DMS 273 (cell line): ENCODE data around the gene DIS3L2.

Source experiments
- DNase-seq: peaks from one replicate; lab custom pipeline; 2025; ENCODE audit not compliant: unreplicated experiment; lab: John Stamatoyannopoulos, UW

DIS3L2 gene

DNA sequence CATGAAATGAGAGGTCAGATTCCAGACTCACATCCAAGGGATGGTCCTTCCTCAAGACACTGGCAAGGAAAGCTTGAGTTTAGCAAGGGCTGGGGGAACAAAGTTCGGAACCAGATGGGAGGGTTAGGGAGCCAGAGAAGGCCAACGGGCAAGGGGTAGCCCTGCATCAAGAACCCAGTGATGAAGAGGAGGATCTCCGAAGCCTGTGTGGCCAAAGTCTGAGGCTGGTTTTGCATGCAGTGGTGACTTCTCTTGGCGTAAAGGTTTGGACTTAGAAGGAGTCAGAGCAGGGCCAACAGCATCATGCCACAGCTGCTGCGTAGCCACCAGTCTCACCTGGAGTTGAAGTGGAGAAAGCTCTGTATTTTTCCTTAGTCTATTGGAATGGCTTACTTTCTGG is 293.5 kb downstream of the DIS3L2 start:
- DNase-seq = no peak

DNA sequence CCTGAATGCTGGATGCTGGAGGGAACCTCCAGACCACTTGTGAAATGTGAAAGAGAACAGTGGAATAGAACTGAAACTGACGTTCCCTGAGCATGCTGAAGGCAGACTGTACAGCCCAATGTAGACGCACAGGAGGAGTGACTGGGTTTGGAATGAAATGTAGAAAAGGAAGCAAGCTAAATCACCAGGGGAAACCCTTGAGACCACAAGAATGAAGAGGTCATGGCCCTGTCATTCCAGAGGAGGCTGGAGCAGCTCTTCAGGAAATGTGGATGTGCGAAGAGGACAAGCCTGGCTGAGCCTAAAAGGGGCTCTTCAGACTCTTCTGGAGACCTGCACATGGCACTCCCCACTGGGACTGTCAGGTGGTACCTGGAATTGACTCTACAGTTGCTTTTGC is 298.6 kb downstream of the DIS3L2 start:
- DNase-seq = no peak

DNA sequence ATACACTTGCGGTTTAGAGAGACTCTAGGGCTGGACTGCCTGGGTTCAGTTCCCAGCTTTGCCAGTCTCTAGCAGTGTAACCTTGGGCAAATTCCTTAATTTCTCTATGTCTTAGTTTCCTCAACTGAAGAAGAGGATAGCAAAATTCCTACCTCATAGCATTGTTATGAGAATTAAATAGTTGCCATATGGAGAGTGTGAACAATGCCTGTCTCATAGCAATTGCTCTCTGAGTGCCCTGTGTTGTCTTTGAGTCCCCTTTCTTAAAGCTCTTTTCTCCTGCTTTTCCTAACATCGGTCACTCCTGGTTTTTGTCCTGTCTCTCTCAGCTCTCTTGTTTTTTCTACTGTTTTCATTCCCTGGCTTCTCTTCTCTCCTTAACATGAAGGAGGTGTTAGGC is 300.3 kb downstream of the DIS3L2 start:
- DNase-seq = no peak

DNA sequence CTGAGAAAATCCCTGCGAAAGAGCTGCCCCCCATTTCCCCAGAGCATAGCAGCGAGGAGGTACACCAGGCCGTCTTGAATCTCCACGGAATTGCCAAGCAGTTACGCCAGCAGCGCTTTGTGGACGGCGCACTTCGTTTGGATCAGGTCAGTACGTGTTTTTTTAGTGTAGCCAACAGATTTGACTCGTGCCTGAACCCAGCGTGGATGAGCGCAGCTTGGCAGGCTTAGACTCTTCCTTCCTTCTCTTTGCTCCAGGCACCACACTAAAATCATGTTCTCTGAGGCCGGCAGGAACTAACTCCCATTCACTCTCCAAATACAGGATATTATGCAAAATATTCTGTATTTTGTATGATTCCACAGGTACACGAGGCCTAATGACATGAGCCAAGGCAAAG is 301.8 kb downstream of the DIS3L2 start:
- DNase-seq = no peak

DNA sequence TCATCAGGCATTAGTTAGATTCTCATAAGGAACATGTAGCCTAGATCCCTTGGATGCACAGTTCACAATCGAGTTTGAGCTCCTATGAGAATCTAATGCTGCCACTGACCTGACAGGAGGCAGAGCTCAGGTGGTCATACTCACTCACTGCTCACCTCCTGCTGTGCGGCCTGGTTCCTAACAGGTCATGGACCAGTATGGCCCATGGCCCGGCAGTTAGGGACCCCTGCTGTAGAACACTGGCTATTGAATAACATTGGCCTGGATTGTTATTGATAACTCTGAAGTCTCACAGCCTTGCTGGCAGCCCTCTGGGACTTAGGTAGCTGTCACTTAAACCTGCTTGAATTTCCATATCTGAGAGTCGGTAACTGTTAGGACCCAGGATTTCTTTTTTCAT is 302.6 kb downstream of the DIS3L2 start:
- no peak for DNase-seq

DNA sequence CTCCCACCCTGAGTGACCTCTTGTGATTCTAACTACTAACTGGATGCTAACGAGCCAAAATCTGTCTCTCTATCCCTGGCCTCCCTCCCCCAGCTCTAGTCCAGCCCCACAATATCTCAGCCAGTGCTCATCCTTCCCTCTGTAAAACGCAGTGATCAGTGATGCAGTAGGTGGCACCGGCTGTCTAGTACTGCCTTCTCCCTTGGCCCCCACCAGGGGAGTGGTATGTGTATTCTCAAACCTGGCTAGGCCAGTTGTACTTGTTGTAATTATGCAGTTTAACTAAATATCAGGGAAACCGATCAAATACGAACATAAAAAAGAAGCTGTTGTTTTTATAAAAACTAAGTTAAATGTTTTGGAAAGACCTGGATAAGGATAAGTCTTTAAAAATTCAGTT is 303.8 kb downstream of the DIS3L2 start:
- no peak for DNase-seq

DNA sequence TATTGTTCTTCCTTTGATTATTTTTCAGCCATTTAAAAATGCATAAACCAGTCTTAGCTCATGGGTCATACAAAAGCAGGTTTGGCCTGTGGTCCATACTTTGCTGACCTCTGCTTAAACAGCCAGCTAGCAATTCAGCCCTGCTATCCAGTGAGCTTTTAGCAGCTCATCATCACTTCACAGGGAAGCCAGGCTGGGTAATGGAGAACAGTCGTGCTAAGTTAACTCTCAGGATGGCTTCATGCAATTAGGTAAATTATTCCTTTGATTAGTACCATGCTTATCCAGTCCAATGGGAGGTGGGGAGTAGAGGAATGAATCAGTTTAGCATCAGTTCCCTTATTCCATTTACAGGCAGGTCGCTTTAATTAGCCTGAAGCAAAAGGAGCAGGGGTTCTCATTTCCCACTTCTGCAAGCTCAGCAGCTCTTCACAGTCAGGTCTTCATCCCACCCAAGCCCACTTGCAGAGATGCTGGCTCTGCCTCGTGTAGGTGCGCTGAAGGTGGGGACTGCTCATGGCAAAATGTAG is 307.2 kb downstream of the DIS3L2 start:
- no peak for DNase-seq

DNA sequence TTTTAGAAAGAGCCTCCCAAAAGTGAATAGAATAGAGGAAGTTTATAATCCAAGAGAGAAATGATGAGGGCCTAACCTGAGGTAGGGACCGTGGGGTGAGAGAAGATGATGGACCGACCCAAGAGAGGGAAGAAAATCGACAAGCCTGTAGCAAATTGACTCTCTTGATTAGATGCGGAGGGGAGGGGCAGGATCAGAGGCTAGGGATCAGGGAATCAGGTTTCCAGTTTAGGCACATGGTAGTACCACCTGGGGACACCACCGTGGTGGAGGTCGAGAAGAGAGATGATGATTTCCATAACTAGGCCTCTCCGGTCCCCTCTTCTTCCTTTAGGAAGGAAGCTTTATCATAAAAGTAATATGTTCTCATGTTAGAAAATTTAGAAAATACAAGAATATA is 308.4 kb downstream of the DIS3L2 start:
- no peak for DNase-seq

DNA sequence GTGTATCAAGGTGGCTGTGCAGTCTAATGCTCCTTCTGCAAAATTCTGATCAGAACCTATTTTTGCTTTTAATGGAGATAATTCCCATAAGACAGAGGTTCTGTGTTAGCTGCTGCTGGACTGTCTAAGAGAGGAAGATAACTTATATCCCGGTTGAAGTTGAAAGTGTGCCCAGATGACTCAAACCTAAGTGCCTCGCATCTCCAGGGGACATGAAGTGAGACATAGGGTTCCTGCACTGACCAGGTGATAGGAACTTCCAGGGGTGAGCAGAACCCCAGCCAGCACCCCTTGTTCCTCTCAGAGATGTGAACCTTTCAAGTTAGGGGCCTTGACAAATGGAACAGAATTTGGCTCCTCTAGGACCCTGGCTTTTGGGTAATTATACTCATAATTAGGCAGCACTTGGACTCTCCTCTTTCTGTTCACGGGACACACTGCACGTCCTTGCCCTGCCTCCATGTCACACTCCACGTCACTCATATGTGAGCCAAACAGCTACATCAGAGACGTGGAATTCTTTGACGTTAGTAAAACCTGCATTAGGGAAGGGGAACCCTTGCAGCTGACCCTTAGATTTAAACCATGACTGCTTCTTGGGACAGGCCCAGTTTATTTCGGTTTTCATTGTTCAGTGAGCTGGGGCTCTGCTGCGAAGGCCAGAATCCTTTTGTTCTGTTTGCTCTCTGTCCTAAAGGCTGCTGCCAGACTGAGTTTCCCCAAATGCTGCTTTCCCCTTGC is 312.6 kb downstream of the DIS3L2 start:
- DNase-seq = no peak

DNA sequence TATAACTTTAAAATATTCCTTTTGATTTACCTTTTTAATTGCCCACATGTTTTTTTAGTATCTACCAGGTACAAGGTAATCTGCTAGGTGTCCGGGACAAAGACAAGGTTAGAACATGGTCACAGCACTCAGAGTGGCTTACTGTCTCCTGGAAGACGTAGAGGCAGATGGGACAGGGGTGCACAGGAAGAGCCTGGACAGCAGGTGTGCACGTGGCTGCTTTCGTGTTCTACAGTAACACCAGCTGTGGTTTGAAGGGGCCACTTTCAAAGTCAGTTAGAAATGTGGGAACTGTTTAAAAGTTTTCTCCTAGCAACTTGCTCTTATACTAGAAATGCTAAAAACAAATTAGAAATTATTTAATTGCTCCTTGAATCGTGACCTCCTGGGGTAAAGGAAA is 314.2 kb downstream of the DIS3L2 start:
- DNase-seq = peak; percentile 73

DNA sequence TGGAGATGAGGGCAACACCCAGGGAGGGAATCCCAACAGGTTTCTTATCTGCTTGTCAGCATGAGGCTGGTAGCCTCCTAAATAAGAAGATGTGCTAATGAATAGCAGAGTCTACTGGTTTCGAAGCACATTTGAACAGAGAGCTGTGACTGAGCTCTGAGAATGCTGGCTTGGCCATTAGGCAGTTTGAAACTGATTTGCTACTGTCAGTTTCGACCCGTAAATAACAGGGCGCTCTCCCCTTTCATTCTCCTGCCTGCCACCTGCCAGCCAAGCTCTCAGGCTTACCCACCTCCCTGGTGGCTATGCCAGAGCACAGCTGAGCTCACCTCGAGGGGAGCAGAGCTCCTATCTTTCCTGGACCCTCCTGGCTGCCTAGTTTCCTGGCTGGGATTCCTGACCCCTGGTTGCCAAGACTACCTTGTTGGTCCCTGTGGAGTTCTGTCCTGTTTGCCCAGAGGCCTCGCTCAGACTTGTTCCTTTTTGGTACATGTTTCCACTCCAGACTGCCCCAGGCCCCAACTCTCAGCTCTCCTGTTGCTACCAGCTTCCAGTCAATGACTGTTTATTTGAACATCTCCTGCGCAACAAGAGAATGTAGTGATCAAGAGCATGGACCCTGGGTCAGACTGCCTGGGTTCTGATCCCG is 314.7 kb downstream of the DIS3L2 start:
- peak; percentile 82 for DNase-seq

DNA sequence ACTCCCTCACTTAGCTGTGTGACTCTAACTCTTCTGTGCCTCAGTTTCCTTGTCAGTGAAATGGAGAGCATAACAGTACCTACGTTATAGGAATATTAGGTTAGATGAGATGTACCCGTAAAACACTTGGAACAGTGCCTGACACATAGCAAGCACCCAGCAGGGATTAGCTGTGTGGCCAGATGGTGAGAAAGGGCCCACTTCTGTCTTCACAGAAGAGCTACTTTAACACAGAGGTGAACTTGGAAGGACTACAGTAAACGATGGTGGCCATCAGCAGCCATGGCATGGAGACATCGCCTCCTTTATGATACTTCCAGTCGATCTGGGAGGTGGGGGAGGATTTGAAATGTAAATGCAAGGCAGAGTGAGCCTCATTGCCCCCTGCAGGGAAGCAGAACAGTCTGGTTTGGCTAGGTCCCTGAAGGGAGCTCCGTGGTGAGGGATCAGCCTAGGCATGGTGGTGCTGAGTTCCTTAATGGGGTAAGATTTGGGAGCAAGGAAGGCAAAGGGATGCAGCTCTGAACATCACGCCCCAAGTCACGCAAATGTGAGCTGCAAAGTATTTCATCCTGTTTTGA is 315.3 kb downstream of the DIS3L2 start:
- DNase-seq = peak; percentile 88

DNA sequence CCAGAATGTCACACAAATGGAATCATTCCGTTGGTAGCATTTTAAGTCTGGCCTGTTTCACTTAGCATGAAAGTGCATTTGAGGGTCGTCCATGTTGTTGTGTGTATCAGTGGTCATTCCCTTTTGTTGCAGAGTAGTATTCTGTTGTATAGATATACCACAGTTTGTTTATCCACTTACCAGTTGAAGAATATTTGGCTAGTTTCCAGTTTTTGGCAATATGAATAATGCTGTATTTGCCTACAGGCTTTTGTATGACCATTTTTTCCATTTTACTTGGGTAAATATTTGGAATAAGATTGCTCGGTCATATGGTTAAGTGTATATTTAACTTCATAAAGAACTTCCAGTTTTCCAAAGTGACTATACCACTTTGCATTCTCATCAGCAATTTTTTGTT is 317.0 kb downstream of the DIS3L2 start:
- DNase-seq = no peak

DNA sequence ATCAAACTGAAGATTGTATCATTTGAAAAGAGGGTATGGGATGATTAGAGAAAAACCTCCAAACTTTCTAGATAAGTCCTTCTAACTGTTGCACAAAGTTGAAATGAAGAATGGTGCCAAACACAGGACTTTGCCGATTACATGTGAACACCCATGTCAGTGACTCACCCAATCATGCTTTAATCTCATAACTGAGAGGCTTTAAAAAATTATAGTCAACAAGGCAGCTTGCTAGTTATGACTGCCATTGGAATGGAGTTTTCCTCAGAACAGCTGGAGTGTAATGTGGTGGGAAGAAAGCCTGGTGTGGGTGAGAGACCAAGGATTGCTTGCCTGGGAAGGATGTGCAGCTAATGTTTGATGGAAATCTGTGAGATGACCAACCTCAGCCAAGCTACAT is 318.8 kb downstream of the DIS3L2 start:
- DNase-seq = no peak

DNA sequence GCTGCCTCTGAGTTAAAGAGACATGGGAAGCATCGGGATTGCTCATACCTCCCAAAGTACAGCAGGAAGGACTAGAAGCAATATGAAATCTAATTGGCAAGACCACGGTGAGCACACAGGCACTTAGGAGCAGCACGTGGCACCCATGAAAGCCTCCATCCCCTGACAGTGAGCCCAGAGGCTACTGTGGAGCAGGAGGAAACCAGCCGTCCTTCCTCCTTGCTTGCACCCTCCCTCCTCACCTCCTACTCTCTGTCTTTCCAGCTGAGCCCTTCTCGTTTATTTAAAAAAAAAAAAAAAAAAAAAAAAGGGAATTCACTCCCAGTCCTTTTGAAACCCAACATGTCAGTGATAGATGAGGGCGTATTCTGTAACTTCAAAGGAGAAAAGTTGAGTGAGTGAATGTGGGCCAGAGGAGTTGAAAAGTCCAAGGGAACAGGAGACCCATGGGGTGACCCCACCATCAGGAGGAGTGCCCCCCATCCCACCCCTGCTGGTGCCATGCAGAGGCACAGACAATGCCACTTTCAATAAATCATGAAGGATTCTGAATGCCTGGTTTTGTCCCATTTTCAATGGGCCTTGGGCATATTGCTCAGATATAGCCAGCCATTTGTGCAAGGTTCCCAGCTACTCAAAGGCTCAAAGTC is 320.5 kb downstream of the DIS3L2 start:
- DNase-seq = no peak

DNA sequence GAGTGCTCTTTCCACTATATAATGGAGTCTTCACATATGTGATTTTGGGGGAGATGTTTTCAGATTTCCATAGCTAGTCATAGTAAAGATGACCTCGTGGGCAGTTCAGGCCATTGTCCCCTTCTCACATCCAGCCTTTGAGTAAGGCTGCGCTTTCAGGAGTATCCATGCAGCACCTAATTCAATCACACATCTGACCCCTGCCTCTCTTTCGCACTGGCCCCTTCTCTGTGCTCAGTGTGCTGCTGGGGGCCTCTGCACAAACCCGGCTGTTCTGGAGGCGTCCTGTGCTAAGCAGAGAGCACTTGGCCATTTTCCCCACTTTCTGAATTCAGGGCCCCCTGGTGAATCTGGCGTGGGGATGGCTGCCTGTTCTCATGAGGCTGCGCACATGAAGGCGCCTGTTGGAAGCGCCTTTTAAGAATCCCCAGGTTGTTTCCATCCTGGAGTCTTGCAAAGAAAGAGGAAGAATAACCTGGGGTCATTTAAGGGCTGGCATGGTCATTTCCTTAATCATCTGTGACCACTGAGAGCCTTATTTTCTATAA is 321.1 kb downstream of the DIS3L2 start:
- DNase-seq = no peak

DNA sequence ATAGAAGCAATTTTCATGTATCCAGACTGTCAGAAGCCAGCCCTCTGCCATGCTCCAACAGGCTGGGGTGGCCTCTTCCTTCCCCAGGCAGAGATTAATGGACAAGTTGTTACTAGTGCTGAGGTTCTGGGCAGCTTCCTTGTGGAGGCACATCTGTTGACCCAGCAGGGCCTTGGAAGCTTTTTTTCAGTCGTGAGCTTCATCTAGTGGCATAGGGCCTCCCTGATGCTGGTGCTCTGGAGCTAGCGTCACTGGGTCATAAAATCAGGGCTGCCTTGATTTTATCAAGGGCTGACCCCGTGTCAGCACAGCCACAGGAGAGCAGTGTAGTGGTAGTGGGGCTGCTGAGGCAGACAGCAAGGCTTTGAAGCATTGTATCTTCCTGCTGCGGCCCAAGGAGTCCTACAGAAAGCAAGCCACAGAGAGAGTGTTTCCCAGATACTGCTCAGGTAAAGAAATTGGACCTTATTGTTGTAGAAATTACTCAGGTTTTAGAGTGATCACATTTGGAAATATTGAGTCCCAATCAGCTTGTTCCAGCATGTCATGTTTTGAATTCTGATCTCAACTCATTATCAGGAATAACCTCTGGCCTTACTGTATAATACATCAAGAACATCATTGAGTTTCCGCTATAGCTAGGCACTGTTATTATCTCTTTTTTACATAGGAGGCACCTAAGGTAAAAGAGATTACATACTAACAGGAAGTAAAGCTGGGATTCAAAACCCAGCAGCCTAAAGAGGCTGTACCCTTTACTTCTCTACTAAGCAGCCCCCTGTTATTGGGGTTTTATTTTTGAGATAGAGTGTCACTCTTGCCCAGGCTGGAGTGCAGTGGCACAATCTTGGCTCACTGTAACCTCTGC is 324.7 kb downstream of the DIS3L2 start:
- peak; percentile 82 for DNase-seq

DNA sequence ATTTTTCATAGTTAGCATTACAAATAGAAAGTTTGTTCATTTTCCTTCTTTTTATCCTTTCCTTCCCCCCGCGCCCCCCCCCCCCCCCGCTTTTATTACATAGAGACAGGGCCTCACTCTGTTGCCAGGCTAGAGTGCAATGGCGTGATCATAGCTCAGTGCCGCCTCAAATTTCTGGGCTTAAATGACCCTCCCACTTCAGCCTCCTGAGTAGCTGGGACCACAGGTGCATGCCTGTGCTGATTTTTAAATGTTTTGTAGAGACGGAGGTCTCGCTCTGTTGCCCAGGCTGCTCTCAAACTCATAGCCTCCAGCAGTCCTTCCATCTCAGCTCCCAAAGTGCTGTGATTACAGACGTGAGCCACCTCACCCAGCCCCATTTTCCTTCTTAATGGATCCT is 325.8 kb downstream of the DIS3L2 start:
- no peak for DNase-seq

DNA sequence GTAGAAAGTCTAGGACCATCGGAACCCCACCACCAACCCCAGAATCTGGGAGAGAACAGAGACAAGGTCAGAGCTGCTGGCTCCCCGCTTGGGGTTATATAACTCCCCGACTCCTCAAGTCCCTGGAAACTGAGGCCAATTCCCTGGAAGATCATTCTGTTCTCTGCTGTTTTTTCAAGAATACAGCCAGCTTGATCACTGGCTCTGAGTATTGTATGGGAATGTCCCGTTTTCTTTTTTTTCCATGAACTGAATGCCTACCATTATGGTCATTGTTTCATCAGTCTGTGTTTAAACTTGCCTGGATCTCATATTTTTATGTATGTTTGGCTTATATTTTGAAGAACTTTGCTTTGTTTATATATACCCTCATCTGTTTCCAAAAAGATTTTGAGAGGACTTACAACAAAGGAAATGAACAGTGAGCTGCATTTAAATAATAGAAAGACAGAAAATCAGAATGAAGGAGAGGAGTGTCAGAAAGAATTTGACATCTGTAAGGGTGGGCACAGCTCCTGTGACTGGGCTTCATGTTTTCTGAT is 327.0 kb downstream of the DIS3L2 start:
- DNase-seq = no peak

DNA sequence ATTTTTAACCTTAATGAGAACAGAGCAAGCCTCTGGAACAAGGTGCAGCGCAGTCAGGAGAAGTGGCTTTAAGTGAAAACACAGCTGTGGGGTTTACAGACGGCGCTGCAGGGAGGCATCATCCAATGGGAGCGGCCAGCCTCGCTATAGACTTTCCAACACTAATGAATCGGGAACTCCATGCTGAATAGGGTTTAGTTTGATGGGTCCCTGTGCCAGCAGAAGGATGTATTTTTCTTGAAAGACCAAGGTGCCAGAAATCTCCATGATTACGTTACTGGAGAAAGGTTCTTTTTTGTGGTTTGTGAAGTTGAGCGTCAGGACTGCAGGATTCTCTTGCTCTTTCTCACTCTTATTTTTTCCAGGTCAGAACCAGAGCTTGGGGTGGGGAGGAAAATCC is 329.2 kb downstream of the DIS3L2 start:
- DNase-seq = no peak
